HT-29 (cell line): ENCODE measurements around the gene RPA1. TPM values are rescaled to one million over a fixed set of nuclear protein-coding genes. Genes with fewer than 3 reads are reported as not detected.
"Not testable (repeated sequence)": the region's sequence is repeated elsewhere in the genome, so short reads cannot be mapped to it uniquely, and the experiment has no call there.

Source experiments
- DNase-seq: peaks from one replicate; pipeline ENCODE4 v3.0.0-alpha.2; 2015; ENCODE audit warnings: low spot score
- total RNA-seq: library from RNA; depleted of rRNA; stranded (reverse); fragments of >200 nt; shearing (Covaris generic); gene quantifications from 2 replicates; pipeline ENCODE4 v1.2.3, GENCODE V29; 2014

The RPA1 gene
- total RNA-seq, 1 experiment from 2014 or later = 52.5 TPM

GRCh38 chr17:1813088-1813487 lies 16.7 kb upstream of the RPA1 start:
- DNase-seq = no peak

GRCh38 chr17:1820528-1821252 lies 9.1 kb upstream of the RPA1 start:
- no peak for DNase-seq

GRCh38 chr17:1829216-1829591 lies 601 bp upstream of the RPA1 start:
- peak; percentile 21 for DNase-seq

- DNase-seq = peak; percentile 41
Observed at GRCh38 chr17:1830288-1830687, 483 bp downstream of the RPA1 start.

- no peak for DNase-seq
Observed at GRCh38 chr17:1834380-1835149, 4.8 kb downstream of the RPA1 start.

GRCh38 chr17:1839516-1839915 lies 9.7 kb downstream of the RPA1 start:
- no peak for DNase-seq

- no peak for DNase-seq
Observed at GRCh38 chr17:1843947-1844346, 14.1 kb downstream of the RPA1 start.

- DNase-seq = no peak
Observed at GRCh38 chr17:1847191-1847590, 17.4 kb downstream of the RPA1 start.

- no peak for DNase-seq
Observed at GRCh38 chr17:1852327-1852726, 22.5 kb downstream of the RPA1 start.

GRCh38 chr17:1853698-1854097 lies 23.9 kb downstream of the RPA1 start:
- no peak for DNase-seq

- not testable (repeated sequence) for DNase-seq
Observed at GRCh38 chr17:1856462-1856861, 26.7 kb downstream of the RPA1 start.

- DNase-seq = no peak
Observed at GRCh38 chr17:1860978-1861377, 31.2 kb downstream of the RPA1 start.

GRCh38 chr17:1861391-1862010 lies 31.7 kb downstream of the RPA1 start:
- no peak for DNase-seq

- DNase-seq = peak; percentile 60
Observed at GRCh38 chr17:1865252-1866037, 35.6 kb downstream of the RPA1 start.

GRCh38 chr17:1867307-1867706 lies 37.5 kb downstream of the RPA1 start:
- DNase-seq = no peak

- no peak for DNase-seq
Observed at GRCh38 chr17:1868090-1868489, 38.3 kb downstream of the RPA1 start.

GRCh38 chr17:1870592-1870991 lies 40.8 kb downstream of the RPA1 start:
- no peak for DNase-seq

GRCh38 chr17:1871756-1872155 lies 42.0 kb downstream of the RPA1 start:
- DNase-seq = no peak

GRCh38 chr17:1872254-1872653 lies 42.4 kb downstream of the RPA1 start:
- DNase-seq = no peak

- no peak for DNase-seq
Observed at GRCh38 chr17:1872976-1873375, 43.2 kb downstream of the RPA1 start.

GRCh38 chr17:1873418-1873817 lies 43.6 kb downstream of the RPA1 start:
- DNase-seq = no peak

- no peak for DNase-seq
Observed at GRCh38 chr17:1875597-1875996, 45.8 kb downstream of the RPA1 start.
